GM12878 (cell line): Measurements from ENCODE around the gene QSOX2.

Experiments
- CEBPB ChIP-seq, 2 experiments: fragments of 150-350 bp in 1 of 2; IDR thresholded peaks; 2 replicates each; pipeline ENCODE4 v1.6.1; 2012 to 2014; ENCODE audit warnings: low read depth in 2 of 2, low read length in 2 of 2, borderline replicate concordance in 1 of 2, inconsistent platforms in 1 of 2
- EGR1 ChIP-seq, 2 experiments: IDR thresholded peaks; 1 replicate in 1 of 2; 2 replicates in 1 of 2; pipeline ENCODE4 v1.6.1; 2011 to 2012; ENCODE audit warnings: low read depth in 2 of 2, low read length in 2 of 2, borderline replicate concordance in 1 of 2, mild to moderate bottlenecking in 1 of 2, moderate library complexity in 1 of 2
- EZH2 ChIP-seq: IDR thresholded peaks from 2 replicates; pipeline ENCODE4 v1.6.1; 2012; ENCODE audit warnings: low read depth, mild to moderate bottlenecking, control low read depth, inconsistent platforms, low read length, borderline replicate concordance; ENCODE audit not compliant: control insufficient read depth
- IKZF1 ChIP-seq: fragments of 450-650 bp; conservative IDR thresholded peaks from 2 replicates; pipeline ENCODE4 v1.6.1; 2017; ENCODE audit warnings: antibody characterized with exemption, mild to moderate bottlenecking
- MYC ChIP-seq: IDR thresholded peaks from 2 replicates; pipeline ENCODE4 v1.6.1; 2011; ENCODE audit warnings: mild to moderate bottlenecking, low read length, moderate library complexity, inconsistent platforms; ENCODE audit not compliant: insufficient read depth, insufficient replicate concordance, insufficient read length, severe bottlenecking
- NR2C1 ChIP-seq: fragments of 450-650 bp; IDR thresholded peaks from 2 replicates; pipeline ENCODE4 v1.6.1; 2017; ENCODE audit warnings: antibody characterized with exemption, mild to moderate bottlenecking, moderate library complexity
- NR2F1 ChIP-seq: fragments of 450-650 bp; conservative IDR thresholded peaks from 2 replicates; pipeline ENCODE4 v1.6.1; 2017; ENCODE audit warnings: mild to moderate bottlenecking
- SPI1 ChIP-seq: IDR thresholded peaks from 2 replicates; pipeline ENCODE4 v1.6.1; 2011; ENCODE audit warnings: low read depth, mild to moderate bottlenecking, low read length, moderate library complexity, borderline replicate concordance; ENCODE audit not compliant: insufficient read depth
- SUZ12 ChIP-seq: fragments of 200-600 bp; sonication (generic); IDR thresholded peaks from one replicate; pipeline ENCODE4 v1.6.1; 2018; ENCODE audit warnings: antibody characterized with exemption, mild to moderate bottlenecking; ENCODE audit not compliant: unreplicated experiment
- TCF12 ChIP-seq: IDR thresholded peaks from 2 replicates; pipeline ENCODE4 v1.6.1; 2011; ENCODE audit warnings: low read depth, mild to moderate bottlenecking, low read length
- ZBED1 ChIP-seq: IDR thresholded peaks from 2 replicates; pipeline ENCODE4 v1.6.1; 2016; ENCODE audit warnings: borderline replicate concordance
- TF ChIP-seq, protein P1 (sequence below), 3 experiments: IDR thresholded peaks in 2 of 3; conservative IDR thresholded peaks in 1 of 3; 2 replicates each; pipeline ENCODE4 v1.5.1; 2011; ENCODE audit warnings: low read depth in 3 of 3, low read length in 3 of 3, mild to moderate bottlenecking in 3 of 3, control low read depth in 2 of 3, moderate library complexity in 2 of 3, inconsistent platforms in 1 of 3, mixed read lengths in 1 of 3; ENCODE audit not compliant: control insufficient read depth in 2 of 3, insufficient read depth in 1 of 3; ENCODE audit errors: extremely low read depth in 1 of 3
- TF ChIP-seq, protein P2 (sequence below): IDR thresholded peaks from 2 replicates; pipeline ENCODE4 v1.6.1; 2012; ENCODE audit warnings: mild to moderate bottlenecking, low read depth, low read length

DNA sequence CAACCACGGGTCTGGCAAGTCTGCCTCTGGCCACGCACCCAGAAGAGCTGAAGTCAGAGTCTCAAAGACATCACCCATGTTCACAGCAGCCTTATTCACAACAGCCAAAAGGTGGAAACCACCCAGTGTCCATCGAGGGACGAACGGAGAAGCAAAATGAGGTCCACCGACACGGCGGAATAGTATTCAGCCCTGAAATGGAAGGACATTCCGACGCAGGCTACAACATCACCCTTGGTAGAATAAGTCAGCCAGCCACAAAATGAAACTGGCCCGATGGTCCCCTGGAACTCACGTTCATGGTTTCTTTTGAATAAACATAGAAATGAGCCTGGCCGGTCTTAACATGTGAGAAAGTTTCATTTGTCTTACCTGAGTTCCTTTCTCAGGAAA, 41.4 kb upstream of the QSOX2 start:
- TF ChIP-seq SPI1 (no peak), EZH2 (no peak), ZBED1 (no peak), TCF12 (no peak), MYC (no peak), SUZ12 (no peak), CEBPB (IDR thresholded peaks at IDR 0.05; ENCODE audit: borderline replicate concordance in 1 of 2, low read depth in 2 of 2, low read length in 2 of 2) (no peak), EGR1 (IDR thresholded peaks at IDR 0.05; ENCODE audit: borderline replicate concordance in 1 of 2, low read depth in 2 of 2, low read length in 2 of 2) (no peak), NR2F1 (no peak), NR2C1 (no peak), IKZF1 (no peak)
- TF ChIP-seq, protein P1, sequence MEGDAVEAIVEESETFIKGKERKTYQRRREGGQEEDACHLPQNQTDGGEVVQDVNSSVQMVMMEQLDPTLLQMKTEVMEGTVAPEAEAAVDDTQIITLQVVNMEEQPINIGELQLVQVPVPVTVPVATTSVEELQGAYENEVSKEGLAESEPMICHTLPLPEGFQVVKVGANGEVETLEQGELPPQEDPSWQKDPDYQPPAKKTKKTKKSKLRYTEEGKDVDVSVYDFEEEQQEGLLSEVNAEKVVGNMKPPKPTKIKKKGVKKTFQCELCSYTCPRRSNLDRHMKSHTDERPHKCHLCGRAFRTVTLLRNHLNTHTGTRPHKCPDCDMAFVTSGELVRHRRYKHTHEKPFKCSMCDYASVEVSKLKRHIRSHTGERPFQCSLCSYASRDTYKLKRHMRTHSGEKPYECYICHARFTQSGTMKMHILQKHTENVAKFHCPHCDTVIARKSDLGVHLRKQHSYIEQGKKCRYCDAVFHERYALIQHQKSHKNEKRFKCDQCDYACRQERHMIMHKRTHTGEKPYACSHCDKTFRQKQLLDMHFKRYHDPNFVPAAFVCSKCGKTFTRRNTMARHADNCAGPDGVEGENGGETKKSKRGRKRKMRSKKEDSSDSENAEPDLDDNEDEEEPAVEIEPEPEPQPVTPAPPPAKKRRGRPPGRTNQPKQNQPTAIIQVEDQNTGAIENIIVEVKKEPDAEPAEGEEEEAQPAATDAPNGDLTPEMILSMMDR (IDR thresholded peaks at IDR 0.05 in 2 of 3, conservative IDR thresholded peaks at IDR 0.05 in 1 of 3; ENCODE audit: control insufficient read depth in 2 of 3, extremely low read depth in 1 of 3, insufficient read depth in 1 of 3, low read depth in 3 of 3, low read length in 3 of 3): no peak
- TF ChIP-seq, protein P2, sequence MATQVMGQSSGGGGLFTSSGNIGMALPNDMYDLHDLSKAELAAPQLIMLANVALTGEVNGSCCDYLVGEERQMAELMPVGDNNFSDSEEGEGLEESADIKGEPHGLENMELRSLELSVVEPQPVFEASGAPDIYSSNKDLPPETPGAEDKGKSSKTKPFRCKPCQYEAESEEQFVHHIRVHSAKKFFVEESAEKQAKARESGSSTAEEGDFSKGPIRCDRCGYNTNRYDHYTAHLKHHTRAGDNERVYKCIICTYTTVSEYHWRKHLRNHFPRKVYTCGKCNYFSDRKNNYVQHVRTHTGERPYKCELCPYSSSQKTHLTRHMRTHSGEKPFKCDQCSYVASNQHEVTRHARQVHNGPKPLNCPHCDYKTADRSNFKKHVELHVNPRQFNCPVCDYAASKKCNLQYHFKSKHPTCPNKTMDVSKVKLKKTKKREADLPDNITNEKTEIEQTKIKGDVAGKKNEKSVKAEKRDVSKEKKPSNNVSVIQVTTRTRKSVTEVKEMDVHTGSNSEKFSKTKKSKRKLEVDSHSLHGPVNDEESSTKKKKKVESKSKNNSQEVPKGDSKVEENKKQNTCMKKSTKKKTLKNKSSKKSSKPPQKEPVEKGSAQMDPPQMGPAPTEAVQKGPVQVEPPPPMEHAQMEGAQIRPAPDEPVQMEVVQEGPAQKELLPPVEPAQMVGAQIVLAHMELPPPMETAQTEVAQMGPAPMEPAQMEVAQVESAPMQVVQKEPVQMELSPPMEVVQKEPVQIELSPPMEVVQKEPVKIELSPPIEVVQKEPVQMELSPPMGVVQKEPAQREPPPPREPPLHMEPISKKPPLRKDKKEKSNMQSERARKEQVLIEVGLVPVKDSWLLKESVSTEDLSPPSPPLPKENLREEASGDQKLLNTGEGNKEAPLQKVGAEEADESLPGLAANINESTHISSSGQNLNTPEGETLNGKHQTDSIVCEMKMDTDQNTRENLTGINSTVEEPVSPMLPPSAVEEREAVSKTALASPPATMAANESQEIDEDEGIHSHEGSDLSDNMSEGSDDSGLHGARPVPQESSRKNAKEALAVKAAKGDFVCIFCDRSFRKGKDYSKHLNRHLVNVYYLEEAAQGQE: no peak
